H9 (cell line): Measurements from ENCODE around the gene STBD1. TPM values are rescaled to one million over a fixed set of nuclear protein-coding genes. Genes with fewer than 3 reads are reported as not detected.
A peak's percentile ranks its signal among the peaks of the same experiment; 100 is the strongest.
"Not testable (repeated sequence)": the region's sequence is repeated elsewhere in the genome, so short reads cannot be mapped to it uniquely, and the experiment has no call there.

Experiments used
- DNase-seq: peaks from one replicate; pipeline ENCODE4 v3.0.0-alpha.2; 2017
- H2AFZ ChIP-seq: one replicate; pipeline ENCODE4 v1.6.1; 2013; ENCODE audit warnings: mild to moderate bottlenecking, low read length, control low read depth, moderate library complexity
- H2AK5ac ChIP-seq: 2 replicates; pipeline ENCODE4 v1.6.1; 2013; ENCODE audit warnings: low read length, control low read depth, mixed read lengths; ENCODE audit not compliant: insufficient read length
- H2BK120ac ChIP-seq: one replicate; pipeline ENCODE4 v1.6.1; 2013; ENCODE audit warnings: low read depth, mild to moderate bottlenecking, low read length, control low read depth, inconsistent platforms; ENCODE audit not compliant: poor library complexity, severe bottlenecking
- H2BK12ac ChIP-seq: 2 replicates; pipeline ENCODE4 v1.6.1; 2013; ENCODE audit warnings: low read length, control low read depth, mixed read lengths, low read depth; ENCODE audit not compliant: insufficient read length
- H2BK15ac ChIP-seq: 2 replicates; pipeline ENCODE4 v1.6.1; 2013; ENCODE audit warnings: low read depth, low read length, control low read depth
- H2BK20ac ChIP-seq: one replicate; pipeline ENCODE4 v1.6.1; 2013; ENCODE audit warnings: low read depth, mild to moderate bottlenecking, low read length, control low read depth, inconsistent platforms; ENCODE audit not compliant: poor library complexity, severe bottlenecking
- H2BK5ac ChIP-seq: 2 replicates; pipeline ENCODE4 v1.6.1; 2013; ENCODE audit warnings: low read length, control low read depth, mixed read lengths; ENCODE audit not compliant: insufficient read length
- H3K14ac ChIP-seq: 2 replicates; pipeline ENCODE4 v1.6.1; 2013; ENCODE audit warnings: low read length, control low read depth; ENCODE audit not compliant: insufficient read depth
- H3K18ac ChIP-seq: 2 replicates; pipeline ENCODE4 v1.6.1; 2013; ENCODE audit warnings: low read depth, mild to moderate bottlenecking, mixed read lengths, low read length, control low read depth; ENCODE audit not compliant: insufficient read length
- H3K23ac ChIP-seq: 2 replicates; pipeline ENCODE4 v1.6.1; 2013; ENCODE audit warnings: low read length, control low read depth, mixed read lengths, low read depth; ENCODE audit not compliant: insufficient read length
- H3K23me2 ChIP-seq: 2 replicates; pipeline ENCODE4 v1.6.1; 2013; ENCODE audit warnings: low read depth, mild to moderate bottlenecking, mixed read lengths, low read length, control low read depth; ENCODE audit not compliant: insufficient read length, poor library complexity, severe bottlenecking
- H3K27ac ChIP-seq: 2 replicates; pipeline ENCODE4 v1.5.1; 2013; ENCODE audit warnings: low read length, control low read depth, mixed read lengths, low read depth; ENCODE audit not compliant: insufficient read length
- H3K27me3 ChIP-seq: 2 replicates; pipeline ENCODE4 v1.6.1; 2013; ENCODE audit warnings: low read length, control low read depth, inconsistent platforms; ENCODE audit not compliant: insufficient read depth
- H3K4ac ChIP-seq: 2 replicates; pipeline ENCODE4 v1.6.1; 2013; ENCODE audit warnings: low read depth, mild to moderate bottlenecking, control low read depth, inconsistent platforms, low read length, moderate library complexity
- H3K4me1 ChIP-seq: 2 replicates; pipeline ENCODE4 v1.6.1; 2013; ENCODE audit warnings: low read length, control low read depth, inconsistent platforms; ENCODE audit not compliant: insufficient read depth
- H3K4me2 ChIP-seq: 2 replicates; pipeline ENCODE4 v1.6.1; 2013; ENCODE audit warnings: low read length, control low read depth, mixed read lengths; ENCODE audit not compliant: insufficient read length, insufficient read depth
- H3K56ac ChIP-seq: 2 replicates; pipeline ENCODE4 v1.6.1; 2013; ENCODE audit warnings: low read depth, mild to moderate bottlenecking, mixed read lengths, low read length, control low read depth; ENCODE audit not compliant: insufficient read length
- H3K79me1 ChIP-seq: 2 replicates; pipeline ENCODE4 v1.6.1; 2013; ENCODE audit warnings: low read depth, mild to moderate bottlenecking, moderate library complexity, low read length, control low read depth, inconsistent platforms; ENCODE audit not compliant: insufficient read depth, poor library complexity, severe bottlenecking
- H3K79me2 ChIP-seq: 2 replicates; pipeline ENCODE4 v1.6.1; 2013; ENCODE audit warnings: low read length, control low read depth, inconsistent platforms; ENCODE audit not compliant: insufficient read depth
- H3K9ac ChIP-seq: 2 replicates; pipeline ENCODE4 v1.6.1; 2013; ENCODE audit warnings: low read length, control low read depth, mixed read lengths; ENCODE audit not compliant: insufficient read length; ENCODE audit errors: extremely low read depth
- H3K9me3 ChIP-seq: one replicate; pipeline ENCODE4 v1.6.1; 2013; ENCODE audit warnings: low read depth, low read length, inconsistent platforms; ENCODE audit not compliant: control insufficient read depth
- H3T11ph ChIP-seq: one replicate; pipeline ENCODE4 v1.6.1; 2013; ENCODE audit warnings: mild to moderate bottlenecking, low read length, control low read depth, inconsistent platforms
- H4K20me1 ChIP-seq: one replicate; pipeline ENCODE4 v1.6.1; 2013; ENCODE audit not compliant: control insufficient read depth, insufficient read length, insufficient read depth
- H4K5ac ChIP-seq: 2 replicates; pipeline ENCODE4 v1.6.1; 2013; ENCODE audit warnings: low read depth, mild to moderate bottlenecking, mixed read lengths, low read length, control low read depth; ENCODE audit not compliant: insufficient read length
- H4K8ac ChIP-seq: replicated peaks from 2 replicates; pipeline ENCODE4 v1.6.1; 2013; ENCODE audit warnings: low read length, control low read depth, mixed read lengths, low read depth; ENCODE audit not compliant: insufficient read length
- H4K91ac ChIP-seq: 2 replicates; pipeline ENCODE4 v1.6.1; 2013; ENCODE audit warnings: low read depth, mild to moderate bottlenecking, moderate library complexity, mixed read lengths, low read length, control low read depth; ENCODE audit not compliant: insufficient read length
- H3K27ac Mint-ChIP-seq, 3 experiments: 2 replicates in 2 of 3; 3 replicates in 1 of 3; pipeline ENCODE4 v1.8.0; 2020 to 2021; ENCODE audit warnings: mixed read lengths in 3 of 3, mild to moderate bottlenecking in 1 of 3, moderate library complexity in 1 of 3
- H3K27me3 Mint-ChIP-seq: 2 replicates; pipeline ENCODE4 v1.8.0; 2021; ENCODE audit warnings: low read depth, mild to moderate bottlenecking, moderate library complexity, mixed read lengths
- H3K36me3 Mint-ChIP-seq, 3 experiments: 2 replicates in 2 of 3; 3 replicates in 1 of 3; pipeline ENCODE4 v1.8.0; 2020 to 2021; ENCODE audit warnings: low read depth in 3 of 3, mixed read lengths in 3 of 3; ENCODE audit not compliant: insufficient read depth in 1 of 3
- H3K4me1 Mint-ChIP-seq, 2 experiments: 2 replicates each; pipeline ENCODE4 v1.8.0; 2020; ENCODE audit warnings: mixed read lengths in 2 of 2
- H3K4me3 Mint-ChIP-seq, 2 experiments: 2 replicates in 1 of 2; 3 replicates in 1 of 2; pipeline ENCODE4 v1.8.0; 2020 to 2021; ENCODE audit warnings: mild to moderate bottlenecking in 2 of 2, mixed read lengths in 2 of 2, moderate library complexity in 1 of 2
- H3K9me3 Mint-ChIP-seq, 2 experiments: 2 replicates in 1 of 2; 3 replicates in 1 of 2; pipeline ENCODE4 v1.8.0; 2020; ENCODE audit warnings: mild to moderate bottlenecking in 2 of 2, mixed read lengths in 2 of 2, moderate library complexity in 1 of 2
- WGBS: extraction: QIAGEN DNeasy Blood & Tissue Kit; methylation state at CpG from one replicate; pipeline ENCODE4 v1.1.7; 2013; ENCODE audit warnings: missing lambda C conversion rate, low lambda C conversion rate, mixed read lengths; ENCODE audit not compliant: insufficient read length; ENCODE audit errors: extremely low coverage; 5-methylcytosine and 5-hydroxymethylcytosine counted together
- total RNA-seq: library from RNA; stranded (reverse); gene quantifications from 2 replicates; pipeline ENCODE4 v1.2.1, GENCODE V29; 2021
- TF ChIP-seq, protein P1 (sequence below): fragments of 200-600 bp; sonication (generic); conservative IDR thresholded peaks from 3 replicates; pipeline ENCODE4 v1.8.0; 2021; ENCODE audit warnings: antibody characterized with exemption, mild to moderate bottlenecking

Gene STBD1
- total RNA-seq, 1 experiment from 2014 or later = 1.1 TPM

GRCh38 chr4:76283900-76284299, 22.6 kb upstream of the STBD1 start:
- Histone ChIP-seq H2BK12ac (no peak overlapping the region), H4K8ac (no peak overlapping the region), H3K4me1 (no peaks in the 10 kb centered on the region), H2BK20ac (no peak overlapping the region), H3K4ac (no peak overlapping the region), H3K18ac (no peak overlapping the region), H3K9me3 (no peaks in the 10 kb centered on the region), H3K4me2 (no peak overlapping the region), H3T11ph (no peak overlapping the region), H3K9ac (no peak overlapping the region), H2AK5ac (no peak overlapping the region), H4K5ac (no peak overlapping the region), H3K27me3 (no peaks in the 10 kb centered on the region), H2AFZ (no peak overlapping the region), H3K14ac (no peak overlapping the region), H3K56ac (no peak overlapping the region), H4K20me1 (no peaks in the 10 kb centered on the region), H3K23me2 (no peaks in the 10 kb centered on the region), H3K79me2 (no peaks in the 10 kb centered on the region), H3K79me1 (no peaks in the 10 kb centered on the region), H2BK5ac (no peak overlapping the region), H2BK15ac (no peak overlapping the region), H2BK120ac (no peak overlapping the region), H3K27ac (no peak overlapping the region), H4K91ac (no peak overlapping the region), H3K23ac (no peak overlapping the region)
- no peaks in the 10 kb centered on the region; a peak in 1 of 4 replicates for H3K4me1 Mint-ChIP-seq
- H3K27ac Mint-ChIP-seq = peak overlapping the region in 1 of 3 experiments; percentile 20; a peak in 1 of 7 replicates
- WGBS = no CpG with 5 or more reads among the region's 4 CpGs
- H3K27me3 Mint-ChIP-seq = peaks cover 12% of the 10 kb centered on the region
- no peak for DNase-seq
- H3K9me3 Mint-ChIP-seq = peaks cover 3 to 10% of the 10 kb centered on the region in 2 experiments; a peak in 4 of 5 replicates
- H3K36me3 Mint-ChIP-seq = no peaks in the 10 kb centered on the region
- TF ChIP-seq, protein P1, sequence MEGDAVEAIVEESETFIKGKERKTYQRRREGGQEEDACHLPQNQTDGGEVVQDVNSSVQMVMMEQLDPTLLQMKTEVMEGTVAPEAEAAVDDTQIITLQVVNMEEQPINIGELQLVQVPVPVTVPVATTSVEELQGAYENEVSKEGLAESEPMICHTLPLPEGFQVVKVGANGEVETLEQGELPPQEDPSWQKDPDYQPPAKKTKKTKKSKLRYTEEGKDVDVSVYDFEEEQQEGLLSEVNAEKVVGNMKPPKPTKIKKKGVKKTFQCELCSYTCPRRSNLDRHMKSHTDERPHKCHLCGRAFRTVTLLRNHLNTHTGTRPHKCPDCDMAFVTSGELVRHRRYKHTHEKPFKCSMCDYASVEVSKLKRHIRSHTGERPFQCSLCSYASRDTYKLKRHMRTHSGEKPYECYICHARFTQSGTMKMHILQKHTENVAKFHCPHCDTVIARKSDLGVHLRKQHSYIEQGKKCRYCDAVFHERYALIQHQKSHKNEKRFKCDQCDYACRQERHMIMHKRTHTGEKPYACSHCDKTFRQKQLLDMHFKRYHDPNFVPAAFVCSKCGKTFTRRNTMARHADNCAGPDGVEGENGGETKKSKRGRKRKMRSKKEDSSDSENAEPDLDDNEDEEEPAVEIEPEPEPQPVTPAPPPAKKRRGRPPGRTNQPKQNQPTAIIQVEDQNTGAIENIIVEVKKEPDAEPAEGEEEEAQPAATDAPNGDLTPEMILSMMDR = no peak
- H3K4me3 Mint-ChIP-seq = no peak overlapping the region

- H3K27ac ChIP-seq, H3K27me3 ChIP-seq, H3K4me1 ChIP-seq, H3K4me1 Mint-ChIP-seq, H3T11ph ChIP-seq, H3K4me2 ChIP-seq, H3K56ac ChIP-seq, H3K79me2 ChIP-seq, H3K23ac ChIP-seq, H3K4ac ChIP-seq, H2BK120ac ChIP-seq, H4K20me1 ChIP-seq, H4K8ac ChIP-seq, H2BK5ac ChIP-seq, H3K4me3 Mint-ChIP-seq, H2AK5ac ChIP-seq, H3K36me3 Mint-ChIP-seq, H3K23me2 ChIP-seq, H3K9me3 ChIP-seq, H4K91ac ChIP-seq, H3K18ac ChIP-seq, DNase-seq, H4K5ac ChIP-seq, H2AFZ ChIP-seq, H2BK15ac ChIP-seq, H3K14ac ChIP-seq, H2BK20ac ChIP-seq, H3K79me1 ChIP-seq, H2BK12ac ChIP-seq, H3K27ac Mint-ChIP-seq, H3K9ac ChIP-seq: not testable (repeated sequence)
- H3K9me3 Mint-ChIP-seq = peaks cover 3 to 10% of the 10 kb centered on the region in 2 experiments; a peak in 4 of 5 replicates
- H3K27me3 Mint-ChIP-seq = peaks cover 12% of the 10 kb centered on the region
- no CpG with 5 or more reads among the region's 3 CpGs for WGBS
Observed at GRCh38 chr4:76287811-76288210, 18.7 kb upstream of the STBD1 start.
